Measurements from ENCODE around the gene TTC8. TPM values are rescaled to one million over a fixed set of nuclear protein-coding genes. Genes with fewer than 3 reads are reported as not detected.
"Not testable (repeated sequence)": the region's sequence is repeated elsewhere in the genome, so short reads cannot be mapped to it uniquely, and the experiment has no call there.

TTC8 gene
- total RNA-seq, 1 donor from 2014 or later: 3.4 TPM

DNA sequence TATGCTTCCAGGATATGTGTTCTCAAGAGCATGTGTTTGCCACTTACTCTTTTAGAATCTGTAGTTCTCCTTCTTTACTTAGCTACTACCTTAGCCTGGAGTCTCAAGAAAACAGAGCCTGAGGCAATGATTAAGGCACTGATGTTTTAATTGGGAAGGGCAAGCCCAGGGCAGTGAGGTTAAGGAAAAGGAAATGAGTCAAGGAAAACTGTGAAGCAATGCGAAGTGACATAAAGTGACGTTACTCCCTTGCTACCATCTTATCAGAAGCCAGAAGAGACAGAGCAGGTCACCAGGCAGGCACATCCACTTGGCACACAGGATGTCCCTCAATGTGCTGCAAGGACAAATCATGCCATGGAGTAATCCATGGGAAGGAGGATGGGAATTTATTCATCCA lies 20.4 kb upstream of the TTC8 start:
- no peaks in the 10 kb centered on the region for H3K4me1 Mint-ChIP-seq
- H3K36me3 Mint-ChIP-seq (ENCODE audit: low read depth): no peaks in the 10 kb centered on the region
- H3K27me3 Mint-ChIP-seq: peaks cover 14% of the 10 kb centered on the region
- intact Hi-C loops (cut with micrococcal nuclease): no loop called here
- no peak overlapping the region for H3K27ac Mint-ChIP-seq
- H3K4me3 Mint-ChIP-seq: no peak overlapping the region
- no peak for DNase-seq
- no peaks in the 10 kb centered on the region for H3K9me3 Mint-ChIP-seq

DNA sequence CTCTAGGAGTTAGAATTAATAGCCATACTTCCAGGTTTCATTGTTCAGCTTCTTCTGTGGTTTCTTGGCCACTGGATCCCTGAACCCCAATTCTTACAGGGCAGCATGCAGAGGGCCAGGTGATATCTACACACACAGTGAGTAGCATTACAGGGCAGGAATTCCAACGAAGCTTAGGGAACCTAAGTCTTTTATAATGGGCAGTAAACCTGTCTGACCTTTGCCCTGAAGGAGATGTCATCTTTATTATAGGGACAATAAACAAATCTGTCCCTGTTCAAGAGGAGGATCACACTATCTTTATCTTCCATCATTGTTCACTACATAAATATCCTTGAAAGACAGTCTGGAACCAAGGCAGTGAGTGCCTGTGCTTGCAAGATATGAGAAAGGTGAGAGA lies 20.0 kb upstream of the TTC8 start:
- H3K27me3 Mint-ChIP-seq: peaks cover 14% of the 10 kb centered on the region
- no peaks in the 10 kb centered on the region for H3K36me3 Mint-ChIP-seq (ENCODE audit: low read depth)
- no peak overlapping the region for H3K27ac Mint-ChIP-seq
- H3K4me1 Mint-ChIP-seq: no peaks in the 10 kb centered on the region
- H3K9me3 Mint-ChIP-seq: no peaks in the 10 kb centered on the region
- no peak overlapping the region for H3K4me3 Mint-ChIP-seq
- intact Hi-C loops (cut with micrococcal nuclease): no loop called here
- DNase-seq: peak; percentile 37

GRCh38 chr14:88808359-88808758 lies 16.1 kb upstream of the TTC8 start:
- peaks cover 17% of the 10 kb centered on the region for H3K27me3 Mint-ChIP-seq
- no peaks in the 10 kb centered on the region for H3K4me1 Mint-ChIP-seq
- H3K4me3 Mint-ChIP-seq: no peak overlapping the region
- H3K9me3 Mint-ChIP-seq: no peaks in the 10 kb centered on the region
- H3K27ac Mint-ChIP-seq: no peak overlapping the region
- no peak for DNase-seq
- intact Hi-C loops (cut with micrococcal nuclease): no loop called here
- no peaks in the 10 kb centered on the region for H3K36me3 Mint-ChIP-seq (ENCODE audit: low read depth)

GRCh38 chr14:88815980-88816379 lies 8.5 kb upstream of the TTC8 start:
- intact Hi-C loops (cut with micrococcal nuclease): no loop called here
- Mint-ChIP-seq H3K9me3 (no peaks in the 10 kb centered on the region), H3K36me3 (ENCODE audit: low read depth) (no peaks in the 10 kb centered on the region), H3K27me3 (peaks cover 38% of the 10 kb centered on the region), H3K27ac (no peak overlapping the region), H3K4me3 (no peak overlapping the region), H3K4me1 (no peaks in the 10 kb centered on the region)
- DNase-seq: no peak

- H3K4me3 Mint-ChIP-seq: no peak overlapping the region
- H3K27ac Mint-ChIP-seq: no peak overlapping the region
- intact Hi-C loops (cut with micrococcal nuclease): no loop called here
- peaks cover 34% of the 10 kb centered on the region for H3K27me3 Mint-ChIP-seq
- no peaks in the 10 kb centered on the region for H3K4me1 Mint-ChIP-seq
- no peaks in the 10 kb centered on the region for H3K36me3 Mint-ChIP-seq (ENCODE audit: low read depth)
- no peak for DNase-seq
- H3K9me3 Mint-ChIP-seq: no peaks in the 10 kb centered on the region
These were observed 6.4 kb upstream of the TTC8 start for GRCh38 chr14:88818018-88818417.

GRCh38 chr14:88819674-88820073 lies 4.8 kb upstream of the TTC8 start:
- H3K36me3 Mint-ChIP-seq (ENCODE audit: low read depth); H3K4me3 Mint-ChIP-seq; DNase-seq; H3K27ac Mint-ChIP-seq; H3K4me1 Mint-ChIP-seq; H3K9me3 Mint-ChIP-seq: not testable (repeated sequence)
- intact Hi-C loops (cut with micrococcal nuclease): loop anchor here (5.0 to 10.0 kb wide), 3 partner anchors 255 to 1513 kb away; partner anchors contain the start of genes NRDE2, PSMC1 and ZC3H14
- peaks cover 32% of the 10 kb centered on the region for H3K27me3 Mint-ChIP-seq

GRCh38 chr14:88821378-88821777 lies 3.1 kb upstream of the TTC8 start:
- Mint-ChIP-seq H3K36me3 (ENCODE audit: low read depth) (no peaks in the 10 kb centered on the region), H3K4me1 (peaks cover 11% of the 10 kb centered on the region), H3K9me3 (no peaks in the 10 kb centered on the region), H3K27me3 (peaks cover 37% of the 10 kb centered on the region), H3K27ac (no peak overlapping the region), H3K4me3 (no peak overlapping the region)
- DNase-seq: no peak
- intact Hi-C loops (cut with micrococcal nuclease): loop anchor here (5.0 to 10.0 kb wide), 3 partner anchors 257 to 1511 kb away; partner anchors contain the start of genes NRDE2, PSMC1 and ZC3H14

DNA sequence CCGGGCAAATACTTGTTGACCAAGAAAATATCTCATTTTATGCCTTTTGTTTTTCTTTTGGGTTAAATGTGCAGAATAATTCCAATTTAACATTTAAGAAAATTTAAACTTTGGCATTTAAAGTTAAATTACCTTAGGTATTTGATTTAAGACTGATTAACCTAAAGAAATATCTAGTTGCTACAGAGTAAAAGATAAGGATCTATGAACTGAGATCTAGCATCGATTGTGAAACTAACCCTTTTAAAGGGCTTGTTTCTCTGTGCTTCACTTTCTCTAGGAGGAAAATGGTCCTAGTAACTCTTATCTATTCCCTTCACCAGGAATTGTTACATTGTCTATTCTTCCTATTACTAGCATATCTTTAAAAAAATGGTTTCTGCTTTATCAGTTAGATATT lies 2.6 kb upstream of the TTC8 start:
- H3K36me3 Mint-ChIP-seq (ENCODE audit: low read depth): no peaks in the 10 kb centered on the region
- H3K4me3 Mint-ChIP-seq: no peak overlapping the region
- DNase-seq: no peak
- no peaks in the 10 kb centered on the region for H3K9me3 Mint-ChIP-seq
- intact Hi-C loops (cut with micrococcal nuclease): loop anchor here (5.0 to 10.0 kb wide), 3 partner anchors 257 to 1510 kb away; partner anchors contain the start of genes NRDE2, PSMC1 and ZC3H14
- peaks cover 11% of the 10 kb centered on the region for H3K4me1 Mint-ChIP-seq
- peaks cover 37% of the 10 kb centered on the region for H3K27me3 Mint-ChIP-seq
- no peak overlapping the region for H3K27ac Mint-ChIP-seq

DNA sequence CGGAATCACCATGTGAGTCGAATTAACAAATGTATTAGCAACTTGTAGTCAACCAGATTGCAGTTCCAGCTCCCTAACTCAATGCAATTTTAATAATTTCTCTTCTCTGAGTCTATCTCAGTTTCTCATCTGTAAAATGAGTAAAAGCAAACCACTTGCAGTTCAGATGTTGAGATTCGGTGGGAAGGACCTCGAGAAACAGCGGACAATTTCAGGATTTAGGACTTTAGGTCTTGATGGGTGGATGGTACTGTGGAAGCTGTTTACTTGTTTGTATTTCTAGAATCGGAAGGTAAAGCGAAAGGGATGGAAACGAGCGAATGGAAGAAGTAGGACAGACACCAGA lies 510 bp upstream of the TTC8 start:
- no peak for DNase-seq
- intact Hi-C loops (cut with micrococcal nuclease): loop anchor here (1.0 to 10.0 kb wide), 4 partner anchors 32 to 1508 kb away; partner anchors contain the start of genes EML5, NRDE2, PSMC1 and ZC3H14
- Mint-ChIP-seq H3K36me3 (ENCODE audit: low read depth) (no peaks in the 10 kb centered on the region), H3K4me1 (peaks cover 11% of the 10 kb centered on the region), H3K4me3 (peak overlapping the region; percentile 84), H3K9me3 (no peaks in the 10 kb centered on the region), H3K27ac (peak overlapping the region; percentile 95), H3K27me3 (peaks cover 34% of the 10 kb centered on the region)

- Mint-ChIP-seq H3K4me3 (peak overlapping the region; percentile 84), H3K9me3 (no peaks in the 10 kb centered on the region), H3K36me3 (ENCODE audit: low read depth) (no peaks in the 10 kb centered on the region), H3K27ac (peak overlapping the region; percentile 13), H3K27me3 (peaks cover 27% of the 10 kb centered on the region), H3K4me1 (peaks cover 11% of the 10 kb centered on the region)
- no peak for DNase-seq
- intact Hi-C loops (cut with micrococcal nuclease): loop anchor here (10.0 kb wide), 2 partner anchors 260 to 1430 kb away; partner anchors contain the start of genes PSMC1 and ZC3H14
These were observed 617 bp downstream of the TTC8 start for GRCh38 chr14:88825078-88825458.

- Mint-ChIP-seq H3K36me3 (ENCODE audit: low read depth) (no peaks in the 10 kb centered on the region), H3K27ac (no peak overlapping the region), H3K9me3 (no peaks in the 10 kb centered on the region), H3K4me1 (peaks cover 11% of the 10 kb centered on the region), H3K4me3 (peak overlapping the region; percentile 48), H3K27me3 (peaks cover 24% of the 10 kb centered on the region)
- intact Hi-C loops (cut with micrococcal nuclease): loop anchor here (10.0 kb wide), 2 partner anchors 261 to 1429 kb away; partner anchors contain the start of genes PSMC1 and ZC3H14
- DNase-seq: no peak
These were observed 1.1 kb downstream of the TTC8 start for GRCh38 chr14:88825503-88825902.

GRCh38 chr14:88829188-88829587 lies 4.7 kb downstream of the TTC8 start:
- no peak overlapping the region for H3K4me3 Mint-ChIP-seq
- H3K4me1 Mint-ChIP-seq: peaks cover 10% of the 10 kb centered on the region
- peaks cover 19% of the 10 kb centered on the region for H3K27me3 Mint-ChIP-seq
- no peak for DNase-seq
- no peak overlapping the region for H3K27ac Mint-ChIP-seq
- intact Hi-C loops (cut with micrococcal nuclease): loop anchor here (10.0 kb wide), 2 partner anchors 264 to 1426 kb away; partner anchors contain the start of genes PSMC1 and ZC3H14
- no peaks in the 10 kb centered on the region for H3K36me3 Mint-ChIP-seq (ENCODE audit: low read depth)
- H3K9me3 Mint-ChIP-seq: no peaks in the 10 kb centered on the region

GRCh38 chr14:88829685-88830302 lies 5.3 kb downstream of the TTC8 start:
- Mint-ChIP-seq H3K27me3 (peaks cover 22% of the 10 kb centered on the region), H3K36me3 (ENCODE audit: low read depth) (no peaks in the 10 kb centered on the region), H3K27ac (no peak overlapping the region), H3K4me3 (no peak overlapping the region), H3K4me1 (peaks cover 9% of the 10 kb centered on the region), H3K9me3 (no peaks in the 10 kb centered on the region)
- intact Hi-C loops (cut with micrococcal nuclease): loop anchor here (10.0 kb wide), 2 partner anchors 265 to 1425 kb away; partner anchors contain the start of genes PSMC1 and ZC3H14
- no peak for DNase-seq

DNA sequence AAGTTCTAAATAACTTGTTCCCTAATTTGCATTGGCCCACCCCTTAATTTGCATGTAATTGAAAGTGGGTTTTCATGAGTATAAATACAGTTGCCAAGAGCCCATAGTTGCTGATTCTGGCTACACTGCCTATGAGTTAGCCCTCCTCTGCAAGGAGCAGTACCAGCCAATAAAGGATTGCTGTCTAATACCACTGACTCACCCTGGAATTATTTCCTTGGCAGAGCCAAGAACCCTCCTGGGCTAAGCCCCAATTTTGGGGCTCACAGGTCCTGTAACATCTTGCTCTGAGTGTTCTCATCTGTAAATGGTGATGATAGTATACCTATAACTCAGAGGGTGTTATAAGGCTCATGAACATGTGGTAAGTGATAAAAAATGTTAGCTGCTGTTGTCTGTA lies 6.8 kb downstream of the TTC8 start:
- peaks cover 18% of the 10 kb centered on the region for H3K27me3 Mint-ChIP-seq
- H3K27ac Mint-ChIP-seq: no peak overlapping the region
- H3K4me3 Mint-ChIP-seq: no peak overlapping the region
- H3K9me3 Mint-ChIP-seq: no peaks in the 10 kb centered on the region
- H3K4me1 Mint-ChIP-seq: peaks cover 2% of the 10 kb centered on the region
- intact Hi-C loops (cut with micrococcal nuclease): no loop called here
- DNase-seq: no peak
- no peaks in the 10 kb centered on the region for H3K36me3 Mint-ChIP-seq (ENCODE audit: low read depth)

Measured in activated CD4-positive, alpha-beta T cell treated with anti-CD3 and anti-CD28 coated beads, Interleukin-2, amount 10 ng/mL, durations not matched to agents 24 days and 14 days (primary cell).